Superior temporal gyrus (tissue), 1 donor: ENCODE results near the gene PTPN12.
"Not testable (repeated sequence)": the region's sequence is repeated elsewhere in the genome, so short reads cannot be mapped to it uniquely, and the experiment has no call there.

ENCODE experiments used
- DNase-seq: peaks from one replicate; pipeline ENCODE4 v3.0.0-alpha.2; 2016; ENCODE audit errors: extremely low spot score

PTPN12 gene

GRCh38 chr7:77537136-77537777, at the start of gene PTPN12:
TSS of gene PTPN12 (plus strand) at chr7:77537295. CDS start at chr7:77537547, 252 bp downstream.
- DNase-seq, result no peak

- DNase-seq, result no peak
Observed at GRCh38 chr7:77488986-77489385, 48.1 kb upstream of the PTPN12 start.

- no peak for DNase-seq
Observed at GRCh38 chr7:77497079-77497478, 40.0 kb upstream of the PTPN12 start.

GRCh38 chr7:77498659-77499379, 38.3 kb upstream of the PTPN12 start:
- no peak for DNase-seq

GRCh38 chr7:77501192-77501515, 35.9 kb upstream of the PTPN12 start:
- DNase-seq, result no peak

GRCh38 chr7:77504951-77505350, 32.1 kb upstream of the PTPN12 start:
- peak; percentile 22 for DNase-seq

- DNase-seq, result no peak
Observed at GRCh38 chr7:77506899-77507298, 30.2 kb upstream of the PTPN12 start.

GRCh38 chr7:77513002-77513670, 24.0 kb upstream of the PTPN12 start:
- not testable (repeated sequence) for DNase-seq

GRCh38 chr7:77516085-77516484, 21.0 kb upstream of the PTPN12 start:
- no peak for DNase-seq

- no peak for DNase-seq
Observed at GRCh38 chr7:77520261-77520660, 16.8 kb upstream of the PTPN12 start.

GRCh38 chr7:77521537-77521936, 15.6 kb upstream of the PTPN12 start:
- not testable (repeated sequence) for DNase-seq

- no peak for DNase-seq
Observed at GRCh38 chr7:77524731-77525130, 12.4 kb upstream of the PTPN12 start.

GRCh38 chr7:77525231-77525630, 11.9 kb upstream of the PTPN12 start:
- DNase-seq, result no peak

GRCh38 chr7:77528368-77528767, 8.7 kb upstream of the PTPN12 start:
- no peak for DNase-seq

GRCh38 chr7:77529279-77529678, 7.8 kb upstream of the PTPN12 start:
- DNase-seq, result no peak

GRCh38 chr7:77531038-77531437, 6.1 kb upstream of the PTPN12 start:
- DNase-seq, result no peak

GRCh38 chr7:77532247-77532646, 4.8 kb upstream of the PTPN12 start:
- DNase-seq, result no peak

GRCh38 chr7:77532732-77533131, 4.4 kb upstream of the PTPN12 start:
- DNase-seq, result not testable (repeated sequence)

- DNase-seq, result not testable (repeated sequence)
Observed at GRCh38 chr7:77534046-77534445, 3.0 kb upstream of the PTPN12 start.

- DNase-seq, result no peak
Observed at GRCh38 chr7:77536017-77536412, 1.1 kb upstream of the PTPN12 start.

- peak; percentile 96 for DNase-seq
Observed at GRCh38 chr7:77536413-77537135, 521 bp upstream of the PTPN12 start.

- DNase-seq, result peak; percentile 50
Observed at GRCh38 chr7:77537778-77538280, 734 bp downstream of the PTPN12 start.
